Caki2 (cell line): ENCODE results near the gene TBC1D28. TPM values are rescaled to one million over a fixed set of nuclear protein-coding genes. Genes with fewer than 3 reads are reported as not detected.
"Not testable (repeated sequence)": the region's sequence is repeated elsewhere in the genome, so short reads cannot be mapped to it uniquely, and the experiment has no call there.

ENCODE experiments used
- DNase-seq: peaks from one replicate; pipeline ENCODE4 v3.0.0-alpha.2; 2015; ENCODE audit warnings: low read depth
- in situ Hi-C: cut with HindIII; loops from 2 replicates; pipeline ENCODE4 v1.10.0; 2016; ENCODE audit warnings: low sequenced_read_pairs, low pct_unique_long_range_greater_than_20kb, mixed read lengths
- total RNA-seq: library from RNA; depleted of rRNA; stranded (reverse); fragments of >200 nt; shearing (Covaris generic); gene quantifications from 2 replicates; pipeline ENCODE4 v1.2.3, GENCODE V29; 2014; ENCODE audit warnings: low replicate concordance; rRNA removed

The TBC1D28 gene
- total RNA-seq, result not detected in 2 replicates

DNA sequence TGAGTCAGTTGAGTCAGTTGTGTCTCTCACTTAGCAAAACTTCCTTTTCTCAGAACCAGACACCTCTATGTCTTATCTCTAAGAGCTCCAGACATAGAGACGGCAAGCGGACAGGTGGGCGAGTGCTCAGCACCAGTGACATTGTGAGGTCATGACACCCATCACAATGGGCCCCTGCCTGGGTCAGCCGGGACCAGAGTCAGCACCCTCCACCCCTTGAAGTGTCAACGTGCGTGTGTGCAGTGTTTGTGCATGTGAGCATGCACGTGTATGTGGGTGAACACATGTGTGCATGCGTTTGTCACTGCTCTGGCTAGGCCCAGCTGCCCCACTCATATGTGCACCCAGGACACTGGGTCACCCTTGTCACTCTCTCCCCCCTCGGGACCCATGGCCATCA is at the start of gene TBC1D28:
TSS of gene TBC1D28 (minus strand) at position 101 of the 400 bp plus-strand sequence. CDS start 3,039 bp downstream, outside the sequence.
- in situ Hi-C loops, DNase-seq: not testable (repeated sequence)

DNA sequence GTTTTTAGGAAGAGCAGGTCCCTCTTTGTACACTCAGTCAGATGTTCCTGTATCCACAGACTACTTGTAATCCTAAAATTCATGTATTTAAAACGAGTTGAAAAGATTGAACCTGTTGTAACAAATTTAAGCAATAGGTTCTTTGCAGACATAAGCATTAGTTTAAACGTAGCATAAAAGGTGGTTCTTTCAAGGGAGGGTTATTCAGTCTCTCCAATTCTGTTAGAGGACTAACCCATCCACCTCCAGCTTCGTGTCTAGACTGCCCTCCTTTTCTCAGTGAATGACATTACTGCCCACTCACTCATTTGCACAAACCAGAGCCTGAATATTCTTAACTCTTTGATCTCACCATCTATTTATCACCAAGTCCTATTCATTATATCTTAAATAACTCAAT is 38.5 kb upstream of the TBC1D28 start:
- in situ Hi-C loops, DNase-seq: not testable (repeated sequence)

DNA sequence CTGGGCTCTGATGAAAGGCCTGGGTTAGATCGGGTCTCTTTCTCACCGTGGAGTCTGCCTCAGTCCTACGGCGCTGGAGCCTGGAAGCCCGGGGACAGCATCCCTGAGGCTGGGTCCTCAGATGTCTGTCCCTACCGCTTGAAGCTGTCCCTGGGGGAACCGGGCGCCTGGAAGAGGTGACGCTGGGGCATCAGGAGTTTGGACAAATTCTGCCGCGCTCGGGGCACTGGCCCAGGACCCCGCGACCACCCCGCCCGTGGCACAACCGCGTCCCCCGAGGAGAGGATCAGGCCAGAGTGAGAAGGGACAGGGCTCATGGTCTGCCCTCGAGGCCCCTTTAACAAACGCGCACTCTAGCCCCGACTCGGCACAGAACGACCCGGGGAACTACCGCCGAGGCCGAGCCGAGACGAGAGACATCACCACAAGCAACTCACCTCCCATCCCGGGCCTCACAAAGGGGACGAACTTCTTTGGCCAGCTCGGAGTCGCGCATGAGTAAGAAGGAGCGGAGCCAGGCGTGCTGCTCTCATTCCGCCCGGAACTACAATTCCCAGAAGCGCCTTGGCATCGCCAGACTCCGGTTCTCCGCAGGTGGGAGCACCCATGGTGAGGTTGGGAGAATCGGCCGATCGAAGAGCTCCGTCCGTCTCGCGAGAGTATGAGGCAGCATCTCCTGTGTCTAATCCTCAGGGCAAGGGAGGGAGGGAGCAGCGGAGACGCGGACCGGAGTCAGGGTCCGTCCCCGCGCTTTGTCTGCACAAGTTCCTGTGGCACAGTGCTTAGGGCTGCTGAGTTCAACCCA is 37.8 kb upstream of the TBC1D28 start, which contains the start of gene FOXO3B:
TSS of gene FOXO3B (minus strand) at position 548 of the 805 bp plus-strand sequence. CDS start 663 bp downstream, outside the sequence.
- DNase-seq, result peak; percentile 88
- in situ Hi-C loops, result not testable (repeated sequence)

DNA sequence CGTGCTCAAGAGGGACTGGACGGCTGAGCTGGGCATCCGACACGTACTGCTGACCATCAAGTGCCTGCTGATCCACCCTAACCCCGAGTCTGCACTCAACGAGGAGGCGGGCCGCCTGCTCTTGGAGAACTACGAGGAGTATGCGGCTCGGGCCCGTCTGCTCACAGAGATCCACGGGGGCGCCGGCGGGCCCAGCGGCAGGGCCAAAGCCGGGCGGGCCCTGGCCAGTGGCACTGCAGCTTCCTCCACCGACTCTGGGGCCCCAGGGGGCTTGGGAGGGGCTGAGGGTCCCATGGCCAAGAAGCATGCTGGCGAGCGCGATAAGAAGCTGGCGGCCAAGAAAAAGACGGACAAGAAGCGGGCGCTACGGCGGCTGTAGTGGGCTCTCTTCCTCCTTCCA is 33.2 kb upstream of the TBC1D28 start:
- DNase-seq, in situ Hi-C loops: not testable (repeated sequence)

DNA sequence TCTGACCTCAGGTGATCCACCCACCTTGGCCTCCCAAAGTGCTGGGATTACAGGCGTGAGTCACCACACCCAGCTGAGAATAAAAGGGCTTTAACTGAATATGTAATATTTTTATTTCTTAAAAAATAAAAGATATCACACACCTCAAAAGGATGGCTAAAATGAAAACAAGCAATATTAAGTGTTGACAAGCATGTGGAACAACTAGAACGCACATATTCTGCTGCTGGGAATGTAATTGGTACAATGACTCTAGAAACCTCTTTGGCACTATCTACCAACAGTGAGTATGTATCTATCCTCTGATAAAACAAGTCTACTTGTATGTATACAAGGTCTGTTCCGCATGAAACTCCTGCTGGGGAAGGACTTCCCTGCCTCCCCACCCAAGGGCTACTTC is 32.7 kb upstream of the TBC1D28 start:
- in situ Hi-C loops, DNase-seq: not testable (repeated sequence)

DNA sequence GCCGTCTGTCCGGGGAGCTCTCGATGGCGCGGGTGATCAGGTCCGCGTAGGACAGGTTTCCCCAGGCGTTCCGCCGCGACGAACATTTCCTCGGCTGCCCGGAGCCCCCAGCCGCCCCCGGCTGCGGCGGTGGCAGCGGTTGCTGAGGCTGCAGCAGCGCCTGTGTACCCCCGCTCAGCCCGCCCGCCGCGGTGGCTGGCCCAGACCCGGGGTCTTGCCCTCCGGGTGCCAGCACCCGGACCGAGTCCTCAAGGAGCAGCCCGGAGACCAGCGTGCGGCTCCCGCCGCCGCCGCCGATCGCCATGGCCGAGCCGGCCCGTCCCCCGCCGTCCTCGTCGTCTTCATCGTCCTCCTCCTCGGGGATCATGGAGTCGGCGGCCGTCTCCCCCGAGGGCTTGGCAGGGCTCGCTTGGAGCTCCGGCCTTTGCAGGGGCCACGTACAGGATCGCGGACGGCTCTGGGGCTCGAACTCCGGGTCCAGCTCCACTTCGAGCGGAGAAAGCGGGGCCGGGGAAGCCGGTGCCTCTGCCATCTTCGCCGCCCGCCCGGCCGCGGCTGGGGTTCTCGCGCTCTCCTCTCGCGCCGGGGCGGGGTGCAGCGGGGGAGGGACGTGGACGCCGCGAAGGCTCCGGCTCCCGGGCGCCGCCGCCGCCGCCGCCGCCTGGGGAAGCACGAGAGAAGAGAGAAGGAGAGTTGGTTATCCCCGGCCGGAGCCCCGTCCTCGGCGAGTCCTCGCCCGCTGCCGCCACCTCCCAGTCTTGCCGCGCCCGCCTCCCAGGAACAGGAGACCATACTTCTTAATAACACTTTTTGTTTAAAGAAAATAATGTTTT is 28.4 kb upstream of the TBC1D28 start:
- DNase-seq, in situ Hi-C loops: not testable (repeated sequence)

DNA sequence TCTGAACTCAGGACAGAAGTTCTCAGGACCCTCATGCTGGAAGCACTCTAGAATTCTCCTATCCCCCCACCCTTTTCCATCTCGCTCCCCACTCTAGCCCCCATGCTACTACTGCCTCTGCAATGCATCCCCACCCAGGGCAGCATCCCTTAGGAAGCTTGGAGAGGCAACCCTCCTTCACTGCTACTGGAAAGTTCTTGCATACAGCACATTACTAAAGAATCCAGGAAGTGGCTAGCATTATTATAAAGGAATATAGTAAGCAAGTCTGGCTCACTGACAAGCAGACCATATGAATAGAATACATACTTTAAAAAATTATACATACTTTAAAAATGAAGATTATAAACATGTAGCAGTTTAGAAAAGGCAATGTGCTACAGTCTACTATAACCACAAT is 24.4 kb upstream of the TBC1D28 start:
- DNase-seq, in situ Hi-C loops: not testable (repeated sequence)

DNA sequence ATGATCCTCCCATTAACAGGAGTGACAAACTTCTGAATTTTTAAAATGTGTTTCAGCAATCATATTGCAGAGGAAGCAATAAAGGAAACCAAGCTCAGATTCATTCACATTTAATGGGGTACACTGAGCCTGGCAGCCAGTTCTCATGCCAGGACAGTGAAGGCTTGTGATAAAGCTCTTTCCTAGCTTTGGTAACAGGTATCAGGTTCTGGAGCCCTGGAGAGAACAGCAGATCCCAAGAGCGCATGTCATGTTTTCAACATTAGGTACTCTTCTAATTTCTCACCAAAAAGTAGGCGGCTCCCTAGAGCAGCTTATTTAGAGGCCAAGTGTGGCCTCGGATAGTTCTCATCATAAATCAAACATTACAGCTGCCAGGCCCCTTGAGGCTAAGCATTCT is 23.3 kb upstream of the TBC1D28 start:
- in situ Hi-C loops, DNase-seq: not testable (repeated sequence)

DNA sequence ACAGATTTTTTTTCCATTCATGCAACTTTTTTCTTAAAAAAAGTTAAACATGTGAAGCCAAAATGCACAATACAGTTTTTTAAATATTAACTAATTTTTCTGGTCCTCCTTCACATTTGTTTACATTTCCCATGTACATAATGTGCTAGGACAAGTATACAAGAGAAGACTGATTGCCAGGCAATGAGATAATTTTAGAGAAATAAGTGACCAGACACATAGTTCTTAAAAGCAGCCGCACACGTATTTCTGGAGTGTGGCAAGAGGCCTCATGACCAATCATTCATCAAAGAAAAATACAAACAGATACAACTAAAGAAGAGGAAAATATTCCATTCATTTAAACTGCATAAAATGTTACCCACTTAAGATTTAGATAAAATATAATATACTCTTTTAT is 22.1 kb upstream of the TBC1D28 start:
- in situ Hi-C loops, result not testable (repeated sequence)

DNA sequence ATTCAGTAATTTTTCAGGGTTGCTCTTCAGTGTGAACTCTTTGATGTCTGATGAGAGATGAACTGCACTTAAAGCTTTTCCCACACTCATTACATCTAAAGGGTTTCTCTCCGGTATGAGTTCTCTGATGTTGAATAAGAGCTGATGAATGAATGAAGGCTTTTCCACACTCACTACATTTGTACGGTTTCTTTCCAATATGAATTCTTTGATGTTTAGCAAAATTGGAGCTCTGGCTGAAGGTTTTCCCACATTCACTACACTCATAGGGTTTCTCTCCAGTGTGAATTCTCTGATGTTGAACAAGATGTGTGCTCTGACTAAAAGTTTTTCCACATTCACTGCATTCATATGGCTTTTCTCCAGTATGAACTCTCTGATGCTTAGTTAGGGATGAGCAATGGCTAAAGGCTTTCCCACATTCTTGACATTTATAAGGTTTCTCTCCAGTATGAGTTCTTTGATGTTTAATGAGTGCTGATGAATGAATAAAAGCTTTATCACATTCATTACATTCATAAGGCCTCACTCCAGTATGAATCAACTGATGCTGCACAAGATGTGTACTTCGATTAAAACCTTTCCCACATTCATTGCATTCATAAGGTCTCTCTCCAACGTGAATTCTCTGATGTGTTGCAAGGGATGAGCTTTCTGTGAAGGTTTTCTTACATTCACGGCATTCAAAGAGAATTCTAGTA is 17.9 kb upstream of the TBC1D28 start:
- in situ Hi-C loops, result not testable (repeated sequence)
- DNase-seq, result peak; percentile 3

More for the DNA sequence above, 22.1 kb upstream of the TBC1D28 start:
- not testable (repeated sequence) for DNase-seq

DNA sequence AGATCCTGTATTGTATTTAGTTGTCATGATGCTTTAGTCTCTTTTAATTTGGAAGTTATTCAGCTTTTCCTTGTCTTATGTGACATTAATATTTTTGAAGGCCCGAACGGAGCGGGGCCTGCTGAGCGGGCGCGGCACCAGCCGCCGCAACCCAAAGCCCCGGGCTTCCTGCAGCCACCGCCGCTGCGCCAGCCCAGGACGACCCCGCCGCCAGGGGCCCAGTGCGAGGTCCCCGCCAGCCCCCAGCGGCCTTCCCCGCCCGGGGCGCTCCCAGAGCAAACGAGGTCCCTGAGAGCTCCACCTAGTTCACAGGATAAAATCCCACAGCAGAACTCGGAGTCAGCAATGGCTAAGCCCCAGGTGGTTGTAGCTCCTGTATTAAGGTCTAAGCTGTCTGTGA is 5.9 kb upstream of the TBC1D28 start:
- DNase-seq, in situ Hi-C loops: not testable (repeated sequence)

DNA sequence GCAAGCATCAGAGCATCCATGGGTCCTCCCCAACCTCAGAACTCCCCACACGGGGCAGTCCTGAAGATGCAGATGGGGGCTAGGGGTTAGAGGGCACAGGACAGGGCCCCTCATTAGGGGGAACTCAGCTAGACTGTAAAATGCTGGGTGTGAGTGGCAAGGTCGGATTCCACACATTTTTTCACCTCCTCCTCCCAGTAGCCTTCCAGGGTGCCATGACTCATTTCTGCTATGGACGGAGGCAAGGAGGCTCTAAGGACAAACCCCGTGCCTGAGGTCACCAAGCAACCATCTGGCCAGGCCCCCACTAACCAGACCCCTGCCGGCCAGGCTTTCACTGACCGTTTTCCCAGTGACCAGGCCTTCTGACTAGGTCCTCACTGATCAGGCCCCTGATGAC is 1.1 kb downstream of the TBC1D28 start:
- DNase-seq, in situ Hi-C loops: not testable (repeated sequence)

DNA sequence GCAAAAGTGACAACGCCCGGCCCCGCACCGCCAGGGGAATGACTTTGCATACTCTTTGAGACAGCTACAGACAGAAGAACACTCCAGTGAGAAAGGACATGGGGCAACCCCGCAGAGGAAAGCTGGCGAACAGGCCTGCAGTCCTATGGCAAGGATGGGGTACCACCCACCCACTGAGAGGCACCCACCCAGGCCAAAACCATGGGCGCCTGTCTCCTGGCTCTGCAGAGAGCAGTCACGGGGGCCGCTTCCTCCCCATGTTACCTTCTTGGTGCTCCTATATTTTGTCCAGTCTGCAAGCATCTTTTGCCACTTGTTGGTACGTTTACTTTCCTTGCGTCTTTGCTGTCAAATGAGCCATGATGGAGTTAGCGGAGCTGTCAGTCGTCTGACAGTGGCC is 5.8 kb downstream of the TBC1D28 start:
- in situ Hi-C loops, DNase-seq: not testable (repeated sequence)

DNA sequence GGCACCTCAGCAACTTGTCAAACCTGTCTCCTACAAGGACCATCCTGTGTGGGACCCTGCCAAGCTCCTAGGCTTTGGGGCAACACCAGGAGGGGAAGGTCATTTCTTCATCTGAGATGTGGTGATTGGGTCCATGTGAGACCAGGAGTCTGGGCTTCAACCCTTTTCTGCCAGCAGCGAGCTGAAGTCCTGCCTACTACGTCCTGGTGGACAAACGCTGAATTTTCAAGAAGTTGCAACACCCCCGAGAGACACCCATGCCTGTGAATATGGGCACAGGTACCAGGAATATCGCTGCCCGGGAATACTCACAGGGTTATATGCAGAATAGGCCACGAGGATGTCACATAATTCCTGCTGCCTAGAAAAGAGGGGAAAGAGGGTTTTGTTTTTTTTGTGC is 8.0 kb downstream of the TBC1D28 start:
- in situ Hi-C loops, DNase-seq: not testable (repeated sequence)

DNA sequence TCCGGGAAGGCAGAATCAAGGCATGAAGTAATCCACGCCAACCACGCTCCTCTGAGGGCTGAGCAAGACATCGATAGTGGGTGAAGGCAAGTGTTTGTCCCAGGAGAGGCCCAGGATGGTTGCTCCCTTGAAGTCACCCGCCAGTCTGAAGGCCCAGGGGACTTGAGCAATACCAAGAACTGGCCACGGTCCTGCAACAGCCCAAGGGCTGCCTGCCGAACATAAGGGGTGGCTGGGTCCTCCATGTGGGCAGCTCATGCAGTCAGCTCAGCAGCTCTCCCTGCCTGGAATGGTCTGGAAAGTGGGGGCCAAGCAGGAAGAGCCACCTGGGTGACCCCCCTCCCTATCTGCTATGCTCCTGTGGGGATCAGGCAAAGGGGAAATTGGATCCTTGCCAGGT is 8.4 kb downstream of the TBC1D28 start:
- in situ Hi-C loops, DNase-seq: not testable (repeated sequence)

DNA sequence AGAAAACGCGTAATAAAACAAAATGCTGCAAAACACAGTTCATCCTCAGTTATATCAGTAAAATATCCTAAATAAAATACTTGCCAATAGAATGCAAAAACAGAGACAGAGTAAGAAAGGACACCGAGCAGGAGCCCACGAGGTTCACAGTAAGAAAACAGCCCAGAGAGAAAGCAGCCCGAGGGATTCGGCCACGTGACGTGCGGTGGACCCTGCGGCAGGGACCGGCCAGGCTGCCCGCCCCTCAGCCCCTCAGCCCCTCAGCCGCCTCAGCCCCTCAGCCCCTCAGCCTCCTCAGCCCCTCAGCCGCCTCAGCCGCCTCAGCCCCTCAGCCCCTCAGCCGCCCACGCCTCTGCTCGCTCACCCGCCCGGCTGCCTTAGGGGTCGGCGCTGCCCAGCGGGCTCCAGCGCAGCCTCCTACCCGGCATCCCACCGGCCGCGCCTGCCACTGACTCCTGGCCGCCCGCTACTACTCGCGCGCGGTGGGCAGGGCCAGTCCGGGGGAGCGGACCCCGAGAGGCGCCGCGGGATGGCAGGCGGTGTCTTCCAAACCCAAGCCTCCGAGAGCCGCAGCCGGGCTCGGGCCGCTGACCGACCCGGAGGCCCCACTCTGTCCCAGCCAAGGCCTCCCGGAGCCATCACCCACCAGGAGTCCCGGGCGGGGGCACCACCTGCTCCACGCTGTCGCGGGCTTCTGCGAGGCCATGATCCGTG is 9.5 kb downstream of the TBC1D28 start:
- not testable (repeated sequence) for DNase-seq

DNA sequence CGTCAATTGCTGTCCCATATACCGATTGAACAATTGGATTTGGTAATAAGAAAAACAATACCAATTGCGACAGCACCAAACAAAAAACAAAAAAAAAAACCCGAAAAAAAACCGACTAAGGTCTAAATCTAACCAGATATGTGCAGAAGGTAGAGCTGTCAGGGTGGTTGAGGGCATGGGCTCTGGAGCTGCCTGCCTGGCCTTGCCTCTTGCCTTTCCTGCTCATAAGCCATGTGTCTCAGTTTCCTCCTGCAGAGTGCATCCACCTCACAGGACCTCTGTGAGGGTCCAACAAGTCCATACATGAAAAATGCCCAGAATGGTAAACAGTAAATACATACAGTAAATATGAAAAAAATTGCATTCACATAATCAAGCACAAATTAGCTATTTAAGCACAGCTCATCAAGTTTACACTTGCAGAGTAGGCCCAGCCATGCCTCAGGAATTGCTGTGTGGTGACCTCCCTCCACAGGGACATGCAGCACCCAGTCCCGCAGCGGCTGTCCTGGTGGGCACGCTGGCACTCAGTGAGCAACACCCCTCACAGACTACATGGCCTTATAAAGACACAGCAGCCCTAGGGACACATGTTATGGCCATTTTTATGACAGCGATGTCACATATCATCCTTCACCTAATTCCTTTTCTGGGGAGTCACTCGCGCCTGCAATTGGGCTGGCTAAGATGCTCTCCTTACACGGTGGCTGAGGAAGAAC is 17.9 kb downstream of the TBC1D28 start:
- in situ Hi-C loops, result no loop called here
- no peak for DNase-seq

More for the DNA sequence above, 9.5 kb downstream of the TBC1D28 start:
- in situ Hi-C loops, result not testable (repeated sequence)
